ENCODE measurements around the gene PRKAG2. TPM values are rescaled to one million over a fixed set of nuclear protein-coding genes. Genes with fewer than 3 reads are reported as not detected.

PRKAG2 gene
- total and polyA plus RNA-seq, 2 experiments from 2014 or later, result 17.0 to 19.5 TPM

DNA sequence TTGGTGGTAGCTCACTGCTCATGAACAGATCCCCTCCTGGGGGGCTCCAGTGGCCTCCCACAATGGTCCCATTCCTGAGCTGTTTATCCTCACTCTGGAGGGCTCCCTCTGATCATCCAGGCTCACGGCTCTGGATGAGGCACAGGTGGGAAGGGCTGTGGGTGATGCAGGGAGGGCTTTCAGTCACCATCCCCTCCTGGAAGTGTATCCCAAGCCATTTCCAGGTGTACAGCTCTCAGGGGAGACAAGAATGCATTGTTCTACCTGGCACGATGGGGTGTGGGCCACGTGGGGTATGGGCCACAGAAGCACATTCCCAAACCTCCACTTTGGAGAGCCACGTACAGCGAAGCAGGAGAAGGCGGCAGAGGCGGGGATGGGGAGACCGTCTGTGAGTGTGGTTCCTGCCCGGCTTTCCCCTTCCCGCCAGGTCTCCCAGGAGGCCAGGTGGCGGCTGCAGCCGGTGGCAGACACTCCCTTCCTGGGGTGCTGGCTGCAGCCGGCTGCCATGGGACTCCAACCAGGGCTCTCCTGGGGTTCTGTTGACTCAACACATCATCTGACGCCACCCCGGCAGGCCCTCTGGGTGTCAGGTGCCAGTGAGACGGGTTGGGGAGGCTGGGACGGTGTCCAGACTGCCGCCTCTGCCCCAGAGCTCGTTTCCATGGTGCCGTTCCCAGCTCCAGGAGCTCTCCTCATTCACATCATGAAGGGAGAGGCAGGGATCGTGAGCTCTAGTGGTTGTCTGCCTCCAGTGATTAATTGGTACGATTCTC, 187.5 kb downstream of the PRKAG2 start:
- no peak overlapping the region for H3K9ac ChIP-seq
- H3K4me2 ChIP-seq (ENCODE audit: unreplicated experiment), result no peak overlapping the region
- no peak for DNase-seq
- TF ChIP-seq EZH2 (IDR thresholded peaks at IDR 0.05; ENCODE audit: insufficient read depth, poor library complexity, severe bottlenecking), result no peak
- no peak for TF ChIP-seq EZH2phosphoT487 (IDR thresholded peaks at IDR 0.05; ENCODE audit: insufficient read depth, low read depth)
- H3K36me3 ChIP-seq (ENCODE audit: low read depth), result no peaks in the 10 kb centered on the region
- H3K27me3 ChIP-seq (replicated peaks; ENCODE audit: insufficient read depth), result no peaks in the 10 kb centered on the region
- no peak overlapping the region for H3K4me3 ChIP-seq
- H3K4me1 ChIP-seq (ENCODE audit: insufficient read depth), result peaks cover 28% of the 10 kb centered on the region
- no peaks in the 10 kb centered on the region for H3K79me2 ChIP-seq (ENCODE audit: insufficient read depth)
- peaks cover 17% of the 10 kb centered on the region for H3F3A ChIP-seq (ENCODE audit: insufficient read depth)
- no peaks in the 10 kb centered on the region for H4K20me1 ChIP-seq (ENCODE audit: insufficient read depth)
- in situ Hi-C loops (cut with MboI), result no loop called here
- no peaks in the 10 kb centered on the region for H3K9me2 ChIP-seq (ENCODE audit: insufficient read depth)
- no peak overlapping the region for H2AFZ ChIP-seq
- H3K9me3 ChIP-seq (ENCODE audit: low read depth), result no peaks in the 10 kb centered on the region
- 93 to 94% methylated on average over 21 to 22 of the region's 22 CpGs for WGBS, 2 experiments (ENCODE audit: low coverage in 1 of 2, low lambda C conversion rate in 2 of 2, missing lambda C conversion rate in 2 of 2)
- H3K27ac ChIP-seq, result no peak overlapping the region

DNA sequence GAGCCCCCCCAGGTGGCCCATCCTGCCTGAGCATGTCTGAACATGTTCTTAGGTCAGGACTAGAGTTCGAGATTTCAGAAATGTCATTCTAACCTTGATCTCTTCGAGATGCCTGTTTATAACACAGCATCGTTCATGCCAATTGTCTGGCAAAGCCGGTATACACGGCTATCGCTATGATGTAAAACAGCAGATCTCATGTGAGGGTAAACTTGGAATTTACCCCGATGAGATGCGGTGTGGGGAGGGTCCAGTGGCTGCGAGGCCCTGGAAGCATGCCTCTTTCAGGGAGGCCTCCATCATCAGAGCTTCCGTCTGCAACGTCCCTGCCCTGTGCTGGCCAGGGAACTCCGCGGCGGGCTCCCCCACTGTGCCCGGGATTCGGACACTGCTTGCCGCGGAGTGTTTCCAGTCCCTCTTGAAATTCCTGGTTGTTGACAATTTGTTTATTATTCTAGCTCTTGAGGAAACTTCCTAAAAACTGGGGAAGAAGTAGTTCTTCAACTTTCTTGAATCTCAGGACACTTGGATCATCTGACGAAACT, 188.6 kb downstream of the PRKAG2 start:
- Histone ChIP-seq H4K20me1 (ENCODE audit: insufficient read depth) (no peaks in the 10 kb centered on the region), H3K79me2 (ENCODE audit: insufficient read depth) (no peaks in the 10 kb centered on the region), H3K4me1 (ENCODE audit: insufficient read depth) (peaks cover 28% of the 10 kb centered on the region), H3F3A (ENCODE audit: insufficient read depth) (peaks cover 17% of the 10 kb centered on the region), H3K27me3 (replicated peaks; ENCODE audit: insufficient read depth) (no peaks in the 10 kb centered on the region), H3K9me3 (ENCODE audit: low read depth) (no peaks in the 10 kb centered on the region), H3K36me3 (ENCODE audit: low read depth) (no peaks in the 10 kb centered on the region), H3K4me2 (ENCODE audit: unreplicated experiment) (peak overlapping the region; percentile 68), H3K4me3 (no peak overlapping the region), H2AFZ (no peak overlapping the region), H3K27ac (peak overlapping the region; percentile 77; the same call in 1 of the 2 replicates), H3K9ac (peak overlapping the region; percentile 52; the same call in 1 of the 2 replicates), H3K9me2 (ENCODE audit: insufficient read depth) (no peaks in the 10 kb centered on the region)
- WGBS, 2 experiments (ENCODE audit: low coverage in 1 of 2, low lambda C conversion rate in 2 of 2, missing lambda C conversion rate in 2 of 2), result 86 to 90% methylated on average over 19 of the region's 19 CpGs
- in situ Hi-C loops (cut with MboI), result no loop called here
- DNase-seq, result no peak
- TF ChIP-seq EZH2 (IDR thresholded peaks at IDR 0.05; ENCODE audit: insufficient read depth, poor library complexity, severe bottlenecking), result no peak
- no peak for TF ChIP-seq EZH2phosphoT487 (IDR thresholded peaks at IDR 0.05; ENCODE audit: insufficient read depth, low read depth)

DNA sequence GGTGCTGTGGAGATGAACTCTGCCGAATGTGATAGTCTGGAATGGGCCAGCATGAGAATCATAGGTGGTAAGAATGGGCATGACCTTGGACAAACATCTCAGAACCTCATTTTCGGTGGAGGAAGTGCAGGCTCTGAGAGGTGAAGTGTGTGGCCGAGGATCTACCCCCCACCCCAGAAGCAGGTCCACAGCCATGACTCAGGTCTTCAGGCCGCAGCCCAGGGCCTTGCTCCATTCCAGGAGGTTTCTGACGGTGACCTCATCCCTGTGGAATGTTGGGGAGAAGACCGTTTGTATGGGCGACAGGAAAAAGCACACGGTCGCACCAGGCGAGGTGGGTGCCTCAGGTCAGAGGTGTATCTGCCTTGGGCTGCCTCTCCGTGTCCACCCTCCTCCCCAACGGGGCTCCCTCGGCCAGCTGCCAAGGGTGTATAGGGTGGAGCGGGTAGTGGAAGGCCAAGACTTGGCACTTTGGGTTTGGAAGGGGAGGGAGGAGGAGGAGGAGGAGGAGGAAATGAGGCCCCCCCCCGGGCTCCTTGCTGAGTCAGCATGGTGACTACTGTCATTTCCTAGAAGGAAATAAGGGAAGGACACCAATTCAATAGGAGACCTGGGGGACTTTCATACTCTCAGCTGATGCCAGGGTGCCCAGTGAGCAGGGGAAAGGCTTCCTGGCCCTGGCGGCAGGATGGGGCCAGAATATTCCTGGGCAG, 189.2 kb downstream of the PRKAG2 start:
- H3K9me3 ChIP-seq (ENCODE audit: low read depth), result no peaks in the 10 kb centered on the region
- in situ Hi-C loops (cut with MboI), result no loop called here
- no peaks in the 10 kb centered on the region for H3K27me3 ChIP-seq (replicated peaks; ENCODE audit: insufficient read depth)
- peaks cover 28% of the 10 kb centered on the region for H3K4me1 ChIP-seq (ENCODE audit: insufficient read depth)
- H3F3A ChIP-seq (ENCODE audit: insufficient read depth), result peaks cover 17% of the 10 kb centered on the region
- H3K4me3 ChIP-seq, result peak overlapping the region; percentile 24
- peak; percentile 96 for DNase-seq
- no peaks in the 10 kb centered on the region for H4K20me1 ChIP-seq (ENCODE audit: insufficient read depth)
- H2AFZ ChIP-seq, result peak overlapping the region; percentile 68
- no peaks in the 10 kb centered on the region for H3K79me2 ChIP-seq (ENCODE audit: insufficient read depth)
- WGBS, 2 experiments (ENCODE audit: low coverage in 1 of 2, low lambda C conversion rate in 2 of 2, missing lambda C conversion rate in 2 of 2), result 8 to 10% methylated on average over 13 to 16 of the region's 16 CpGs
- peak overlapping the region; percentile 52 for H3K9ac ChIP-seq
- no peaks in the 10 kb centered on the region for H3K36me3 ChIP-seq (ENCODE audit: low read depth)
- H3K27ac ChIP-seq, result peak overlapping the region; percentile 77
- no peaks in the 10 kb centered on the region for H3K9me2 ChIP-seq (ENCODE audit: insufficient read depth)
- H3K4me2 ChIP-seq (ENCODE audit: unreplicated experiment), result peak overlapping the region; percentile 68
- no peak for TF ChIP-seq EZH2phosphoT487 (IDR thresholded peaks at IDR 0.05; ENCODE audit: insufficient read depth, low read depth)
- no peak for TF ChIP-seq EZH2 (IDR thresholded peaks at IDR 0.05; ENCODE audit: insufficient read depth, poor library complexity, severe bottlenecking)

DNA sequence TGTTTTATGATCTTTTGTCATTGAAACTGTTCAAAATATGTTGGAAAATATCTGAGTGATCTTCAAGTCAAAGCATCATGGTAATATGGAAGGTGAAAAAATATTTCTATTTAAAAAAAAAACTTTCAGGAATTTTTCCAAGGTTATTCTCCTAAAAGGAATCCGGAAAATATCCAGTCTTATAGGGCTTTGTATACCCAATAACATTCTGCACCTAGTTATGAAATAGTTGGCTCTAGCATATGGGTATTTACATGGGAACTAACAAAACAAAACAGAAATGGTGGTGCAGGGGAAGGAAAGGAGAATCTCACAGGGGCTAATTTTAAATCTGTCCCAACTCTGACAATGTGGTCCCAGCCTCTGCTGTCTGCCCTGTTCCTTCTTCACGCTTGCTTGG, 190.1 kb downstream of the PRKAG2 start:
- in situ Hi-C loops (cut with MboI), result no loop called here
- Histone ChIP-seq H3F3A (ENCODE audit: insufficient read depth) (peaks cover 17% of the 10 kb centered on the region), H3K4me1 (ENCODE audit: insufficient read depth) (peaks cover 28% of the 10 kb centered on the region), H3K9me2 (ENCODE audit: insufficient read depth) (no peaks in the 10 kb centered on the region), H3K27me3 (replicated peaks; ENCODE audit: insufficient read depth) (no peaks in the 10 kb centered on the region), H3K27ac (peak overlapping the region; percentile 77), H4K20me1 (ENCODE audit: insufficient read depth) (no peaks in the 10 kb centered on the region), H3K9ac (peak overlapping the region; percentile 51), H3K9me3 (ENCODE audit: low read depth) (no peaks in the 10 kb centered on the region), H3K4me3 (no peak overlapping the region), H2AFZ (peak overlapping the region; percentile 68; the same call in 1 of the 2 replicates), H3K4me2 (ENCODE audit: unreplicated experiment) (peak overlapping the region; percentile 68), H3K36me3 (ENCODE audit: low read depth) (no peaks in the 10 kb centered on the region), H3K79me2 (ENCODE audit: insufficient read depth) (no peaks in the 10 kb centered on the region)
- 58 to 64% methylated on average over 2 of the region's 2 CpGs for WGBS, 2 experiments (ENCODE audit: low coverage in 1 of 2, low lambda C conversion rate in 2 of 2, missing lambda C conversion rate in 2 of 2)
- TF ChIP-seq EZH2phosphoT487 (IDR thresholded peaks at IDR 0.05; ENCODE audit: insufficient read depth, low read depth) (no peak), EZH2 (IDR thresholded peaks at IDR 0.05; ENCODE audit: insufficient read depth, poor library complexity, severe bottlenecking) (no peak)
- peak; percentile 56 for DNase-seq
